Tibial nerve (tissue), 4 donors: Measurements from ENCODE around the gene ADGRG1.

Experiments used
- CTCF ChIP-seq, 5 experiments: fragments of 200-600 bp in 3 of 5; fragments of 450-650 bp in 2 of 5; sonication (generic) in 3 of 5; IDR thresholded peaks; one replicate each; pipeline ENCODE4 v1.5.1; 2016 to 2019; ENCODE audit warnings: antibody characterized with exemption in 5 of 5, mild to moderate bottlenecking in 3 of 5, moderate library complexity in 2 of 5
- EP300 ChIP-seq, 2 donors: sonication (generic); formaldehyde crosslinking; IDR thresholded peaks; one replicate each; pipeline ENCODE4 v1.6.1; 2017; ENCODE audit warnings: antibody characterized with exemption in 2 of 2, mild to moderate bottlenecking in 1 of 2
- POLR2A ChIP-seq, 2 donors: fragments of 450-650 bp; IDR thresholded peaks; one replicate each; pipeline ENCODE4 v1.6.1; 2017; ENCODE audit warnings: antibody characterized with exemption in 2 of 2, mild to moderate bottlenecking in 2 of 2, moderate library complexity in 2 of 2

- no peak for TF ChIP-seq CTCF (IDR thresholded peaks at IDR 0.05)
- TF ChIP-seq POLR2A (IDR thresholded peaks at IDR 0.05): no peak
- TF ChIP-seq EP300 (IDR thresholded peaks at IDR 0.05): no peak
Measured at GRCh38 chr16:57690782-57691471, 62.5 kb downstream of the ADGRG1 start.
